Prostate gland (tissue), 2 donors: ENCODE data around the gene GIMAP4. TPM values are rescaled to one million over a fixed set of nuclear protein-coding genes. Genes with fewer than 3 reads are reported as not detected.
"Not testable (repeated sequence)": the region's sequence is repeated elsewhere in the genome, so short reads cannot be mapped to it uniquely, and the experiment has no call there.

Source experiments
- DNase-seq: peaks from one replicate; pipeline ENCODE4 v3.0.0-alpha.2; 2019; ENCODE audit warnings: low spot score
- H3K27ac ChIP-seq, 2 donors: fragments of 200-600 bp; sonication (generic); 2 replicates each; pipeline ENCODE4 v1.5.1; 2017 to 2019
- H3K27me3 ChIP-seq: fragments of 200-600 bp; sonication (generic); replicated peaks from 2 replicates; pipeline ENCODE4 v1.5.1; 2019; ENCODE audit not compliant: insufficient read depth
- H3K36me3 ChIP-seq, 2 donors: fragments of 200-600 bp; sonication (generic); 1 replicate in 1 of 2; 2 replicates in 1 of 2; pipeline versions ENCODE4 v1.5.1 to v1.8.1; 2017 to 2019
- H3K4me1 ChIP-seq: fragments of 200-600 bp; sonication (generic); replicated peaks from 2 replicates; pipeline ENCODE4 v1.5.1; 2019
- H3K4me3 ChIP-seq, 2 donors: fragments of 200-600 bp; sonication (generic); 2 replicates each; pipeline ENCODE4 v1.5.1; 2017 to 2019
- H3K9me3 ChIP-seq: fragments of 200-600 bp; sonication (generic); 2 replicates; pipeline ENCODE4 v1.5.1; 2017
- POLR2A ChIP-seq: fragments of 450-650 bp; IDR thresholded peaks from one replicate; pipeline ENCODE4 v1.6.1; 2016; ENCODE audit warnings: antibody characterized with exemption, mild to moderate bottlenecking
- POLR2AphosphoS5 ChIP-seq: sonication (generic); formaldehyde crosslinking; IDR thresholded peaks from one replicate; pipeline ENCODE4 v1.6.1; 2017; ENCODE audit warnings: antibody characterized with exemption
- WGBS: methylation state at CpG from one replicate; pipeline ENCODE4 v1.1.5; 2018; 5-methylcytosine and 5-hydroxymethylcytosine counted together
- intact Hi-C: fragments of 100-400 bp; cut with DNase I; formaldehyde crosslinking; loops from one replicate; pipeline ENCODE4 v1.14.2; 2022
- total RNA-seq, 2 donors: library from RNA; depleted of rRNA; stranded (reverse); fragments of >200 nt; gene quantifications; one replicate each; pipeline ENCODE4 v1.1.0, GENCODE V29; 2016
- TF ChIP-seq, protein P1 (sequence below), 4 experiments: fragments of 200-600 bp in 2 of 4; fragments of 450-650 bp in 2 of 4; sonication (generic) in 2 of 4; IDR thresholded peaks; 1 replicate in 3 of 4; 2 replicates in 1 of 4; pipeline ENCODE4 v1.5.1; 2016 to 2019; ENCODE audit warnings: antibody characterized with exemption in 4 of 4, mild to moderate bottlenecking in 2 of 4, moderate library complexity in 2 of 4

The GIMAP4 gene
- total RNA-seq, 2 donors from 2014 or later = 6.9 to 11.0 TPM

DNA sequence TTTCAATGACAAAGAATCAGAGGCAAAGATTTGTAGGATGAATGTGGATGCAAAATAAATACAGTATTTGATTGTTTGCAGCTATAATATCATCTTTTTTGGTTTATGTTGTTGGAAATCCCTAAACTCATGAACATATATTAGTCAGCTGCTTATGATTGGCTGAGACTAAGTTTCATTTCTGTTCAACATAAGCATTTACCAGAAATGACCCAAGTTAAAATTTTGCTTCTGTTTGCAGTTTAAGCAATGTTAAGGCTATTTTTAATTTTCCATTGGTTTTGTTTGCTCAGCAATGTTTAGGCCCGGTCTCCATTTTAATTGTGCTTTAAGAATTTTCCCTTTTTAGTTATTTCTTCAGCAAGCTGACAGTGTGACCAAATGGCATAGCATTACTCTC, 43.0 kb downstream of the GIMAP4 start:
- Histone ChIP-seq H3K27ac (no peak overlapping the region), H3K4me3 (no peak overlapping the region), H3K4me1 (no peaks in the 10 kb centered on the region), H3K9me3 (no peaks in the 10 kb centered on the region), H3K36me3 (no peaks in the 10 kb centered on the region), H3K27me3 (no peaks in the 10 kb centered on the region)
- 60% methylated on average over 1 of the region's 1 CpG for WGBS
- intact Hi-C loops = no loop called here
- no peak for DNase-seq
- TF ChIP-seq, protein P1, sequence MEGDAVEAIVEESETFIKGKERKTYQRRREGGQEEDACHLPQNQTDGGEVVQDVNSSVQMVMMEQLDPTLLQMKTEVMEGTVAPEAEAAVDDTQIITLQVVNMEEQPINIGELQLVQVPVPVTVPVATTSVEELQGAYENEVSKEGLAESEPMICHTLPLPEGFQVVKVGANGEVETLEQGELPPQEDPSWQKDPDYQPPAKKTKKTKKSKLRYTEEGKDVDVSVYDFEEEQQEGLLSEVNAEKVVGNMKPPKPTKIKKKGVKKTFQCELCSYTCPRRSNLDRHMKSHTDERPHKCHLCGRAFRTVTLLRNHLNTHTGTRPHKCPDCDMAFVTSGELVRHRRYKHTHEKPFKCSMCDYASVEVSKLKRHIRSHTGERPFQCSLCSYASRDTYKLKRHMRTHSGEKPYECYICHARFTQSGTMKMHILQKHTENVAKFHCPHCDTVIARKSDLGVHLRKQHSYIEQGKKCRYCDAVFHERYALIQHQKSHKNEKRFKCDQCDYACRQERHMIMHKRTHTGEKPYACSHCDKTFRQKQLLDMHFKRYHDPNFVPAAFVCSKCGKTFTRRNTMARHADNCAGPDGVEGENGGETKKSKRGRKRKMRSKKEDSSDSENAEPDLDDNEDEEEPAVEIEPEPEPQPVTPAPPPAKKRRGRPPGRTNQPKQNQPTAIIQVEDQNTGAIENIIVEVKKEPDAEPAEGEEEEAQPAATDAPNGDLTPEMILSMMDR (IDR thresholded peaks at IDR 0.05) = no peak
- TF ChIP-seq POLR2AphosphoS5 (no peak), POLR2A (no peak)

- no peaks in the 10 kb centered on the region for H3K27me3 ChIP-seq
- TF ChIP-seq POLR2A (no peak), POLR2AphosphoS5 (no peak)
- TF ChIP-seq, protein P1 (IDR thresholded peaks at IDR 0.05) = no peak
- WGBS = 92% methylated on average over 3 of the region's 3 CpGs
- H3K9me3 ChIP-seq = no peaks in the 10 kb centered on the region
- DNase-seq = no peak
- H3K36me3 ChIP-seq = no peaks in the 10 kb centered on the region
- no peak overlapping the region for H3K4me3 ChIP-seq
- no peaks in the 10 kb centered on the region for H3K4me1 ChIP-seq
- no peak overlapping the region for H3K27ac ChIP-seq
- intact Hi-C loops = no loop called here
These were observed 45.7 kb downstream of the GIMAP4 start for GRCh38 chr7:150612925-150613324.

DNA sequence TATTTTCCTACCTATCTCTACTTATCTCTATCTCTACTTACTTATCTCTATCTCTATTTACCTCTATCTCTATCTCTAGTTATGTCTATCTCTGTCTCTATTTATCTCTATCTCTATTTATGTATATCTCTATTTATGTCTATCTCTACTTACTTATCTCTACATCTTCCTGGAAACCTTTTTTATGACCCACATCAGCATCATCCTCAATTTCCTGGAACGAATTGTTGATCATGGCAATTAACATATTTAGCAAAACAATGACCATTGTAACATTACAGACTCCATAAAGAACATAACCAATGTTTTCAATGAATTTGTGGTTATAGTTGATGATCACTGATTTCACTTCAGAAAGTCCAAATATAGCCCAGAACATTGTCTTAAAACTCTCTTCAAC, 46.7 kb downstream of the GIMAP4 start:
- H3K27me3 ChIP-seq = no peaks in the 10 kb centered on the region
- no peaks in the 10 kb centered on the region for H3K9me3 ChIP-seq
- no peak overlapping the region for H3K4me3 ChIP-seq
- no peaks in the 10 kb centered on the region for H3K4me1 ChIP-seq
- 76% methylated on average over 1 of the region's 1 CpG for WGBS
- H3K36me3 ChIP-seq = no peaks in the 10 kb centered on the region
- no peak overlapping the region for H3K27ac ChIP-seq
- intact Hi-C loops = no loop called here
- TF ChIP-seq POLR2AphosphoS5 (no peak), POLR2A (no peak)
- TF ChIP-seq, protein P1 (IDR thresholded peaks at IDR 0.05) = no peak
- no peak for DNase-seq

- H3K36me3 ChIP-seq, H3K27me3 ChIP-seq, H3K4me3 ChIP-seq, H3K9me3 ChIP-seq, DNase-seq, intact Hi-C loops, H3K4me1 ChIP-seq, H3K27ac ChIP-seq: not testable (repeated sequence)
- 86% methylated on average over 1 of the region's 1 CpG for WGBS
These were observed 47.2 kb downstream of the GIMAP4 start for GRCh38 chr7:150614426-150614825.

DNA sequence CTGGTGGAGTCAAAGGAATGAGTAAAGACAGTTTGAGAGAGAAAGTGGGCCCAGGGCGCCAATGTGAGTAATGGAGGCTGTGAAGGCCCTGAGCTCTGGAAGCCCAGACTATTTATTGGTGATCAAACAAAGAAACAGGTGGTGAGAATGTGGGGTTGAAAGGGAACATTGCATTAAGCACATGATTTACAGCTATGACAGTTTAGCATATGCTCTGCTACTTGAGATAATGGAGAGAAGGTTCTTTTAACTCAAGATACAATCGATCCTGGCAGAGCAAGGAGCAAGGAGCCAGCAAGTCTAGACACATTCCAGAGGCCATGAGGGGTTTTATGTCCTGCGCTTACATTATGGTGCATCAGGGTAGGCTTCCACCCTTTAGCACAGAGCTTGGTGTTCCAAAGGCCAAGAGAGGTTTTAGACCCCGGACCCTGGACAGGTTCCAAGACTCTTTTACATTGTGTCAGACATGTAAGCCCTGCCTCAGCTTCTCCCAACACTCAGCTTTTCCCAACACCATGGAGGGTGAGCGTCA, 48.1 kb downstream of the GIMAP4 start:
- DNase-seq, H3K27me3 ChIP-seq, H3K9me3 ChIP-seq, H3K36me3 ChIP-seq, H3K4me1 ChIP-seq, intact Hi-C loops, H3K27ac ChIP-seq, H3K4me3 ChIP-seq: not testable (repeated sequence)
- WGBS = 37% methylated on average over 5 of the region's 5 CpGs

DNA sequence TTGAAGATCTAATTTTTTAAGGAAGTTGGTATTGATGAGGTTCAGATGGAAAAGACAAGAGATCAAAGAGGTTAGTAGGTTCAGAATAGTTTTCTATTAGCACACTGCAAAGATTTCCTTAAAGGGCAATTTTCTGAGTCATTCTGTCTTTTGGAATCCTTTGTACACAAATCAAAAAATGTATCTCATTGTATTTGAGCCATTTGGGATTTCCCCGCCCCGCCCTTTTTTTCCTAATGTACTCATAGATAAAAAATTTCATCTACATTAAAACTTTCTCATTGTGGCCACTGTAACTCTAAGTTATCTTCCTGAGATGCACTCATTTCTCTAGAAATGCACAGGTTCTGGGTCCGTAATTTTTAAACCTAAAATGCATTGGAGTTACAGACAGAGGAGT, 52.9 kb downstream of the GIMAP4 start:
- no peak overlapping the region for H3K4me3 ChIP-seq
- H3K4me1 ChIP-seq = no peaks in the 10 kb centered on the region
- 84% methylated on average over 3 of the region's 3 CpGs for WGBS
- TF ChIP-seq, protein P1 (IDR thresholded peaks at IDR 0.05) = no peak
- TF ChIP-seq POLR2A = no peak
- no peak for TF ChIP-seq POLR2AphosphoS5
- H3K27ac ChIP-seq = no peak overlapping the region
- no peaks in the 10 kb centered on the region for H3K9me3 ChIP-seq
- DNase-seq = no peak
- intact Hi-C loops = no loop called here
- H3K36me3 ChIP-seq = no peaks in the 10 kb centered on the region
- H3K27me3 ChIP-seq = no peaks in the 10 kb centered on the region
